Panc1 (cell line): ENCODE data around the gene NDRG2. TPM values are rescaled to one million over a fixed set of nuclear protein-coding genes. Genes with fewer than 3 reads are reported as not detected.

Source experiments
- ATAC-seq: fragments of 200-7000 bp; cut with Tn5 transposase; 2 replicates; pipeline ENCODE4 v1.9.1; 2020; ENCODE audit warnings: mild to moderate bottlenecking, moderate library complexity
- BruUV-seq: library from RNA; stranded (reverse); fragments of 400-500 nt; replicated peaks from 2 replicates; lab custom pipeline; 2021; lab: Mats Ljungman, UMichigan
- CTCF ChIA-PET: fragments of 300-600 bp; sonication (Branson Sonifier 250); formaldehyde crosslinking; loops from one replicate; lab custom pipeline; 2022; ENCODE audit warnings: antibody characterized with exemption; lab: Charles Lee
- POLR2A ChIA-PET: fragments of 300-600 bp; sonication (Branson Sonifier 250); formaldehyde crosslinking; loops from one replicate; lab custom pipeline; 2022; ENCODE audit warnings: antibody characterized with exemption; lab: Charles Lee
- DNase-seq: peaks from one replicate; pipeline ENCODE4 v3.0.0-alpha.2; 2010; ENCODE audit warnings: low read depth, low spot score
- H3K27ac ChIP-seq: 2 replicates; pipeline ENCODE4 v1.5.1; 2011; ENCODE audit warnings: mild to moderate bottlenecking, low read length, inconsistent platforms
- H3K27me3 ChIP-seq: fragments of 200-500 bp; sonication (Bioruptor generic); 2 replicates; pipeline ENCODE4 v1.6.0; 2014; ENCODE audit warnings: low read length, inconsistent platforms; ENCODE audit not compliant: control insufficient read depth, insufficient read depth
- H3K36me3 ChIP-seq: fragments of 200-500 bp; sonication (Bioruptor generic); 2 replicates; pipeline ENCODE4 v1.5.1; 2014; ENCODE audit warnings: inconsistent platforms, mild to moderate bottlenecking, low read length, moderate library complexity; ENCODE audit not compliant: control insufficient read depth, insufficient read depth
- H3K4me1 ChIP-seq: 2 replicates; pipeline ENCODE4 v1.5.1; 2011; ENCODE audit warnings: inconsistent platforms, mild to moderate bottlenecking, low read length, moderate library complexity; ENCODE audit not compliant: control insufficient read depth, insufficient read depth
- H3K4me3 ChIP-seq, 2 experiments: 2 replicates each; pipeline ENCODE4 v1.5.1; 2011 to 2012; ENCODE audit warnings: low read depth in 2 of 2, low read length in 2 of 2, mild to moderate bottlenecking in 2 of 2, inconsistent platforms in 1 of 2, moderate library complexity in 1 of 2
- H3K9me3 ChIP-seq: fragments of 200-500 bp; sonication (Bioruptor generic); 2 replicates; pipeline ENCODE4 v1.5.1; 2014; ENCODE audit warnings: low read depth, mild to moderate bottlenecking, inconsistent platforms, low read length, moderate library complexity; ENCODE audit not compliant: control insufficient read depth, insufficient read depth
- POLR2AphosphoS5 ChIP-seq: IDR thresholded peaks from 2 replicates; pipeline ENCODE4 v1.6.1; 2012; ENCODE audit warnings: mild to moderate bottlenecking, low read depth, low read length, moderate library complexity
- REST ChIP-seq, 2 experiments: IDR thresholded peaks; 2 replicates each; pipeline ENCODE4 v1.6.1; 2011 to 2012; ENCODE audit warnings: low read depth in 2 of 2, control low read depth in 1 of 2, low read length in 1 of 2, mild to moderate bottlenecking in 1 of 2, moderate library complexity in 1 of 2; ENCODE audit not compliant: insufficient read depth in 1 of 2
- SIN3A ChIP-seq: IDR thresholded peaks from 2 replicates; pipeline ENCODE4 v1.6.1; 2012; ENCODE audit warnings: low read depth, mild to moderate bottlenecking, low read length, moderate library complexity, borderline replicate concordance; ENCODE audit not compliant: insufficient read depth
- TCF7L2 ChIP-seq: IDR thresholded peaks from 2 replicates; pipeline ENCODE4 v1.6.1; 2011; ENCODE audit warnings: mild to moderate bottlenecking, low read depth, low read length, inconsistent platforms
- in situ Hi-C: cut with HindIII; loops from 2 replicates; pipeline ENCODE4 v1.10.0; 2016; ENCODE audit warnings: low sequenced_read_pairs, low pct_unique_long_range_greater_than_20kb
- intact Hi-C: fragments of 100-400 bp; cut with micrococcal nuclease; formaldehyde crosslinking; loops from one replicate; pipeline ENCODE4 v1.10.0; 2022; ENCODE audit not compliant: unreplicated experiment
- total RNA-seq: library from RNA; stranded (reverse); gene quantifications from one replicate; pipeline ENCODE4 v1.2.1, GENCODE V29; 2021; ENCODE audit not compliant: unreplicated experiment
- TF ChIP-seq, protein P1 (sequence below): fragments of 450-650 bp; IDR thresholded peaks from 2 replicates; pipeline ENCODE4 v1.5.1; 2017; ENCODE audit warnings: mild to moderate bottlenecking

NDRG2 gene
- total RNA-seq, 1 experiment from 2014 or later, result 1.6 TPM

GRCh38 chr14:21023174-21023573 lies 1.7 kb downstream of the NDRG2 start:
- Histone ChIP-seq H3K9me3 (no peaks in the 10 kb centered on the region), H3K4me3 (no peak overlapping the region), H3K27ac (no peak overlapping the region), H3K4me1 (no peaks in the 10 kb centered on the region; the same call in 1 of the 2 replicates), H3K36me3 (no peaks in the 10 kb centered on the region), H3K27me3 (peaks cover 2% of the 10 kb centered on the region; the same call in 1 of the 2 replicates)
- POLR2A ChIA-PET, result no interaction called here
- CTCF ChIA-PET, result interaction anchor here (0.6 kb wide), 1 partner anchor 54 kb away, joined by 4 read pairs; no protein-coding TSS in a partner anchor
- intact Hi-C loops, result no loop called here
- BruUV-seq, result no TSS peak
- TF ChIP-seq, protein P1, sequence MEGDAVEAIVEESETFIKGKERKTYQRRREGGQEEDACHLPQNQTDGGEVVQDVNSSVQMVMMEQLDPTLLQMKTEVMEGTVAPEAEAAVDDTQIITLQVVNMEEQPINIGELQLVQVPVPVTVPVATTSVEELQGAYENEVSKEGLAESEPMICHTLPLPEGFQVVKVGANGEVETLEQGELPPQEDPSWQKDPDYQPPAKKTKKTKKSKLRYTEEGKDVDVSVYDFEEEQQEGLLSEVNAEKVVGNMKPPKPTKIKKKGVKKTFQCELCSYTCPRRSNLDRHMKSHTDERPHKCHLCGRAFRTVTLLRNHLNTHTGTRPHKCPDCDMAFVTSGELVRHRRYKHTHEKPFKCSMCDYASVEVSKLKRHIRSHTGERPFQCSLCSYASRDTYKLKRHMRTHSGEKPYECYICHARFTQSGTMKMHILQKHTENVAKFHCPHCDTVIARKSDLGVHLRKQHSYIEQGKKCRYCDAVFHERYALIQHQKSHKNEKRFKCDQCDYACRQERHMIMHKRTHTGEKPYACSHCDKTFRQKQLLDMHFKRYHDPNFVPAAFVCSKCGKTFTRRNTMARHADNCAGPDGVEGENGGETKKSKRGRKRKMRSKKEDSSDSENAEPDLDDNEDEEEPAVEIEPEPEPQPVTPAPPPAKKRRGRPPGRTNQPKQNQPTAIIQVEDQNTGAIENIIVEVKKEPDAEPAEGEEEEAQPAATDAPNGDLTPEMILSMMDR, result no peak
- TF ChIP-seq REST (IDR thresholded peaks at IDR 0.05; ENCODE audit: insufficient read depth in 1 of 2, low read depth in 2 of 2, low read length in 1 of 2) (no peak), SIN3A (no peak), TCF7L2 (no peak), POLR2AphosphoS5 (no peak)
- ATAC-seq (no peak), DNase-seq (no peak)
- in situ Hi-C loops, result no loop called here

- CTCF ChIA-PET, result interaction anchor here (0.7 kb wide), 1 partner anchor 11 kb away, joined by 7 read pairs; no protein-coding TSS in a partner anchor
- H3K4me3 ChIP-seq, result no peak overlapping the region
- no peak overlapping the region for H3K27ac ChIP-seq
- no peaks in the 10 kb centered on the region for H3K9me3 ChIP-seq
- in situ Hi-C loops (no loop called here), intact Hi-C loops (no loop called here)
- no peak for DNase-seq
- H3K36me3 ChIP-seq, result no peaks in the 10 kb centered on the region
- ATAC-seq, result no peak
- POLR2A ChIA-PET, result no interaction called here
- H3K27me3 ChIP-seq, result peaks cover 2% of the 10 kb centered on the region; the same call in 1 of the 2 replicates
- no peak for TF ChIP-seq SIN3A
- TF ChIP-seq TCF7L2, result no peak
- no peak for TF ChIP-seq POLR2AphosphoS5
- TF ChIP-seq REST (IDR thresholded peaks at IDR 0.05; ENCODE audit: insufficient read depth in 1 of 2, low read depth in 2 of 2, low read length in 1 of 2), result no peak
- TF ChIP-seq, protein P1, result no peak
- no peaks in the 10 kb centered on the region; the same call in 1 of the 2 replicates for H3K4me1 ChIP-seq
- BruUV-seq, result no TSS peak
Observed at GRCh38 chr14:21022686-21023085, 2.2 kb downstream of the NDRG2 start.
